ENCODE results near the gene GMDS. TPM values are rescaled to one million over a fixed set of nuclear protein-coding genes. Genes with fewer than 3 reads are reported as not detected.

The GMDS gene
- total RNA-seq, 1 experiment from 2014 or later, result 35.0 TPM

- ChIA-PET POLR2A (no interaction called here), CTCF (interaction anchor here (1.2 to 3.5 kb wide), 4 partner anchors 12 to 27 kb away, joined by 4 to 19 read pairs (median 5); no protein-coding TSS in a partner anchor)
- DNase-seq (ENCODE audit: low spot score) (no peak), ATAC-seq (no peak)
- Mint-ChIP-seq H3K9me3 (no peaks in the 10 kb centered on the region), H3K36me3 (no peaks in the 10 kb centered on the region), H3K27me3 (ENCODE audit: low read depth) (peaks cover 99% of the 10 kb centered on the region), H3K4me1 (peaks cover 32% of the 10 kb centered on the region), H3K27ac (no peak overlapping the region), H3K4me3 (peak overlapping the region; percentile 63)
- TF ChIP-seq NFE2L1 (CRISPR knock-in tag; IDR thresholded peaks at IDR 0.05), result no peak
- TF ChIP-seq ARID4B (CRISPR knock-in tag; IDR thresholded peaks at IDR 0.05; ENCODE audit: borderline replicate concordance), result no peak
- no peak for TF ChIP-seq GRHL2 (CRISPR knock-in tag; IDR thresholded peaks at IDR 0.05; ENCODE audit: insufficient replicate concordance, severe bottlenecking)
- TF ChIP-seq ATF1 (CRISPR knock-in tag; IDR thresholded peaks at IDR 0.05), result no peak
- TF ChIP-seq HMGXB4 (CRISPR knock-in tag; IDR thresholded peaks at IDR 0.05), result no peak
- TF ChIP-seq SMAD4 (CRISPR knock-in tag; IDR thresholded peaks at IDR 0.05), result no peak
- no peak for TF ChIP-seq TEAD1 (CRISPR knock-in tag; IDR thresholded peaks at IDR 0.05)
- TF ChIP-seq ESRRA (CRISPR knock-in tag; IDR thresholded peaks at IDR 0.05; ENCODE audit: borderline replicate concordance), result no peak
Observed at GRCh38 chr6:1622851-1623768, 622.3 kb downstream of the GMDS start.

GRCh38 chr6:1622220-1622850 lies 623.1 kb downstream of the GMDS start:
- no peak overlapping the region for H3K4me3 Mint-ChIP-seq
- ChIA-PET POLR2A (no interaction called here), CTCF (no interaction called here)

More at GRCh38 chr6:1622220-1622850, 623.1 kb downstream of the GMDS start:
- no peak for DNase-seq (ENCODE audit: low spot score)
- ATAC-seq, result no peak
- TF ChIP-seq ZNF317 (CRISPR knock-in tag; IDR thresholded peaks at IDR 0.05; ENCODE audit: borderline replicate concordance, low read depth), result no peak
- no peak for TF ChIP-seq MYBL2 (CRISPR knock-in tag; IDR thresholded peaks at IDR 0.05)
- no peak for TF ChIP-seq ZMAT4 (CRISPR knock-in tag; IDR thresholded peaks at IDR 0.05)
- TF ChIP-seq PRDM15 (CRISPR knock-in tag; IDR thresholded peaks at IDR 0.05), result no peak
- no peak for TF ChIP-seq CTCF (IDR thresholded peaks at IDR 0.05)
- TF ChIP-seq HMGA2 (CRISPR knock-in tag; IDR thresholded peaks at IDR 0.05), result no peak
- Mint-ChIP-seq H3K27ac (no peak overlapping the region), H3K27me3 (ENCODE audit: low read depth) (peaks cover 99% of the 10 kb centered on the region), H3K36me3 (no peaks in the 10 kb centered on the region), H3K9me3 (no peaks in the 10 kb centered on the region), H3K4me1 (peaks cover 37% of the 10 kb centered on the region)

All from WTC11 (cell line).